SKM-1 treated with dmso at 0.1 percent for 144 hours (cell line): ENCODE results near the gene NFE2L3.
"Not testable (repeated sequence)": the region's sequence is repeated elsewhere in the genome, so short reads cannot be mapped to it uniquely, and the experiment has no call there.

Experiments used
- DNase-seq: peaks from one replicate; lab custom pipeline; 2025; ENCODE audit not compliant: unreplicated experiment; lab: John Stamatoyannopoulos, UW

NFE2L3 gene, protein sequence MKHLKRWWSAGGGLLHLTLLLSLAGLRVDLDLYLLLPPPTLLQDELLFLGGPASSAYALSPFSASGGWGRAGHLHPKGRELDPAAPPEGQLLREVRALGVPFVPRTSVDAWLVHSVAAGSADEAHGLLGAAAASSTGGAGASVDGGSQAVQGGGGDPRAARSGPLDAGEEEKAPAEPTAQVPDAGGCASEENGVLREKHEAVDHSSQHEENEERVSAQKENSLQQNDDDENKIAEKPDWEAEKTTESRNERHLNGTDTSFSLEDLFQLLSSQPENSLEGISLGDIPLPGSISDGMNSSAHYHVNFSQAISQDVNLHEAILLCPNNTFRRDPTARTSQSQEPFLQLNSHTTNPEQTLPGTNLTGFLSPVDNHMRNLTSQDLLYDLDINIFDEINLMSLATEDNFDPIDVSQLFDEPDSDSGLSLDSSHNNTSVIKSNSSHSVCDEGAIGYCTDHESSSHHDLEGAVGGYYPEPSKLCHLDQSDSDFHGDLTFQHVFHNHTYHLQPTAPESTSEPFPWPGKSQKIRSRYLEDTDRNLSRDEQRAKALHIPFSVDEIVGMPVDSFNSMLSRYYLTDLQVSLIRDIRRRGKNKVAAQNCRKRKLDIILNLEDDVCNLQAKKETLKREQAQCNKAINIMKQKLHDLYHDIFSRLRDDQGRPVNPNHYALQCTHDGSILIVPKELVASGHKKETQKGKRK

GRCh38 chr7:26151953-26152781 lies at the start of gene NFE2L3:
Gene NFE2L3, plus strand, starts transcription at chr7:26152198. Its CDS starts 301 bp downstream, at chr7:26152499.
- peak; percentile 81 for DNase-seq

DNA sequence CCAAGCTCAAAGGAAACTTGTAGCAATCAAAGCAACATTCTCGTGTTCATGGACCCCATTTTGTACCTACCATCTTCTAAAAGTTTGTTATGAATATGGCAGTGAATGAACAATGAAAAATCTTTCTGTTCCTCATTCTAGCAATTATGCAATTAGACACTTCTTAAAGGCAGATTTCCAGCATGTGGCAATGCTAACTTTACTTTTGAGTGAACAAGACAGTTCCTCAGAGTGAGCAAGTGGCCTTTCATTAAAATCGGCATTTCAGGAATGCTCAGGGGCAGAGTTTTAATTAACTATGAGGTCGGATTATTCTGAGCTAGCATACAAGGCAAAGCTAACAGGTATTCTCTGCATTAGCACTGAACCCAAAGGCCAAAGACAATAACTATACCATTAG lies 48.4 kb upstream of the NFE2L3 start:
- peak; percentile 44 for DNase-seq

- no peak for DNase-seq
Measured at GRCh38 chr7:26105236-26105635, 46.8 kb upstream of the NFE2L3 start.

DNA sequence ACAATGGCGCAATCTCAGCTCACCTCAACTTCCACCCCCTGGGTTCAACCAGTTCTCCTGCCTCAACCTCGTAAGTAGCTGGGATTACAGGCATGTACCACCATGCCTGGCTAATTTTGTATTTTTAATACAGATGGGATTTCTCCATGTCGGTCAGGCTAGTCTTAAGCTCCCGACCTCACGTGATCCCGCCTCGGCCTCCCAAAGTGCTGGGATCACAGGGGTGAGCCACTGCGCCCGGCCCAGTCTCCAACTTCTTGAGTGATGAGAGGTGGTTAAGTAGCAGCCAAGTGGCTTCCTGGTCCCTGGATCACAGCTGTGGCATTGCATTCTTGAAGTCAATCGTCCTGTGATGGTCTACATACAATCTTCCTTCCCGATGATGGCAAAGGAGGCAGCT lies 46.1 kb upstream of the NFE2L3 start:
- no peak for DNase-seq

GRCh38 chr7:26112203-26112740 lies 39.7 kb upstream of the NFE2L3 start:
- DNase-seq = no peak

GRCh38 chr7:26115650-26116049 lies 36.3 kb upstream of the NFE2L3 start:
- no peak for DNase-seq

- no peak for DNase-seq
Measured at GRCh38 chr7:26117142-26117807, 34.7 kb upstream of the NFE2L3 start.

DNA sequence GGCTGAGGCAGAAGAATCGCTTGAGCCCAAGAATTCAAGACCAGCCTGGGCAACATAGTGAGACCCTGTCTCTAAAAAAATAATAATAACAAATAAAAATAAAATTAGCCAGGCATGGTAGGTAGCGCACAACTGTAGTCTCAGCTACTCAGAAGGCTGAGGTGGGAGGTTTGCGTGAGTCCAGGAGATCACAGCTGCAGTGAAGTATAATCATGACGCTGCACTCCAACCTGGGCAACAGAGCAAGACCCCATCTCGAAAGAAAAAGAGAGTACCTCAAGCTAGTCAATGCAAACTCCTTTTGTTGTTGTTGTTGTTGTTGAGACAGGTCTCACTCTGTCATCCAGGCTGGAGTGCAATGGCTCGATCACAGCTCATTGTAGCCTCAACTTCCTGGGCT lies 34.0 kb upstream of the NFE2L3 start:
- no peak for DNase-seq

- no peak for DNase-seq
Measured at GRCh38 chr7:26122745-26123144, 29.3 kb upstream of the NFE2L3 start.

GRCh38 chr7:26124775-26125174 lies 27.2 kb upstream of the NFE2L3 start:
- DNase-seq = not testable (repeated sequence)

- DNase-seq = no peak
Measured at GRCh38 chr7:26127411-26127810, 24.6 kb upstream of the NFE2L3 start.

DNA sequence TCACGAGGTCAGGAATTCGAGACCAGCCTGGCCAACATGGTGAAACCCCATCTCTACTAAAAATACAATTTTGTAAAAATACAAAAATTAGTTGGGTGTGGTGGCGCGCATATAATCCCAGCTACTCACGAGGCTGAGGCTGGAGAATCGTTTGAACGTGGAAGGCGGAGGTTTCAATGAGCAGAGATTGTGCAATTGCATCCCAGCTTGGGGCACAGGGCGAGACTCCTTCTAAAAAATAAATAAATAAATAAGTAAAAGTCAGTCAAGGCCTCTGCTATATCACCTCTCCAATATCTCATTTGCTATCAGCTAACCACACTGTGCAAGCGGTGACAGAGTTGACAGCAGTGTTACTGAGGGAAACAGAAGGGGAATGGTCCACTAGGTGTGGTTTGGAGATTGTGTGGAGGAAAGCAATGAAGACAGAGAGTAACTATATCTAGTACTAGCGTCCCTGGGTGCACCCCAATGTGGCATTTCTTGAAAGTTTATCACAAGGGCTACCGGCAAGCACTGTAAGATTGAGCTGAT lies 20.9 kb upstream of the NFE2L3 start:
- DNase-seq = no peak

DNA sequence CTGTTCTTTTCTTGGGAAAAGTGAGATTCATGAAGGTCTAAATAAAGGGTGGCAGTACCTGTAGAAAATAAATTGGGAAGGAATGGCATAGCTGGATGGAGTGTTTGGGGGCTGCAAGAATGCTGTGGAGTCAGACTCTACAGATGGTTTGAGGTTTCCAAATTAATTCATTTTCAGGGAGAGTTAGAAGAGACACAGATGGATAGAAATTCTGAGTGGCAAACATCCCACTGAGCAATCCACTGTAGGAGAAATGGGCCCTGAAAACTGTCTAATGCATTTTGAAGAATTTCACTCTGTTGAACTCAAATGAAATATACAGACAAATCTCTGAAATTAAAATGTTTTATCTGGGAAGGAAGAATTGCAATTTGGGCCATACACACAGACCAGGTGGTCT lies 16.9 kb upstream of the NFE2L3 start:
- no peak for DNase-seq

GRCh38 chr7:26135551-26135950 lies 16.4 kb upstream of the NFE2L3 start:
- no peak for DNase-seq

GRCh38 chr7:26136831-26137230 lies 15.2 kb upstream of the NFE2L3 start:
- DNase-seq = no peak

DNA sequence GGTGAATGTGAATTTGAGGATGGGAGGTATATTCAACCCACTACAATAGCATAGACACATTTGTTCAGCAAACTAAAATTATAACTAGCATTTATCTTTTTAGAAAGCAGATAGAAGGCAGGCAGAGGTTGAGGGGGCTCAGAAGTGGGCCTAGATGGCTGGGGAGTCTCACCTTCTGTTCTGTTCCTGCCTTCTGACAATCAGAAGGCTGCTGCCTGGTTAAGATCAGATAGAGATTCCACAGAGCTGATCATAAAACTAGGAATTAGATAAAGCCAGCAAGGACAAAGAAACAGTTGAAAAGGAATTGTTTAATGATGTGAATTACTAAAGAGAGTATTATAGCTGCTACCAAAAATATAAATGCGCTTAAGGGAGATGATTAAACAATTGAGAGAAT lies 11.6 kb upstream of the NFE2L3 start:
- no peak for DNase-seq

DNA sequence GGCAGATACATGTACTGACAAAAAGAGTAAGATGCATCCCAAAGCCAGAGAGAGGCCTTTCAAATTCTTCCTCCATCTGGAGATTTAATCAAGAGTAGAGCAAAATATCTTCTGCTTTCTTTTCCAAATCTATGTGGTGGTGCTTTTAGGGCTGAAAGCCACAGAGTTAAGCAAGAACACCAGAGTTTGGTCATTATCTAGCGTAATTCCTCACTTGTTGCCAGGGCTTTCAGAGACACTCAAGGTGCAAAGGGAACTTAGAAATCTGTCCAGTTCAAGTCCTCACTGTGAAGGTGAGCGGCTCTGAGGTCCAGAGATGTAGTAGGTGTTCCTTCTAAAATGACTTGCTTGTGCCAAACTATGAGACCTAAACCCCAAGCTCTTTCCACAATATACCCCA lies 10.9 kb upstream of the NFE2L3 start:
- peak; percentile 92 for DNase-seq

GRCh38 chr7:26143298-26144048 lies 8.5 kb upstream of the NFE2L3 start:
- DNase-seq = no peak

GRCh38 chr7:26144184-26145080 lies 7.6 kb upstream of the NFE2L3 start:
- no peak for DNase-seq
